ENCODE results near the gene CYP3A7. TPM values are rescaled to one million over a fixed set of nuclear protein-coding genes. Genes with fewer than 3 reads are reported as not detected.
"Not testable (repeated sequence)": the region's sequence is repeated elsewhere in the genome, so short reads cannot be mapped to it uniquely, and the experiment has no call there.

Gene CYP3A7
- total RNA-seq, 1 donor from 2014 or later, result not detected

DNA sequence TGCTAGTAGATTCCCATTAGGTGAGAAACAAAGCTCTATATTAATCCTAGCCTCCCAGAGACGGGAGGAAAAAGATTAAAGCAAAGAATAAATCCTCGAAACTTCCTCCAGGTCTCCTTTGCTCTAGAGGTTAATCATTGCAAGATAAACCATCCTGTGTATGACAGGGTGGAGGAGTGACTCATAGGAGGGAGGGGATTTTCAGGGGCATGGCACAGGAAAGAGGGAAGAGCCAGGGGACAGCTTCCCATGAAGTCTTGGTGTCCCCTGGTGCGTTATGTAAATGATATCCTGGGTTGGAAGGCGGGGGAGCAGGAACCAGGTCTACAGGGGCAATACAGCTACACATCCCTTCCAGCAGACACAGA lies 56.0 kb downstream of the CYP3A7 start:
- Mint-ChIP-seq H3K9me3 (no peaks in the 10 kb centered on the region), H3K27ac (no peak overlapping the region), H3K4me1 (peaks cover 11% of the 10 kb centered on the region), H3K4me3 (no peak overlapping the region), H3K36me3 (ENCODE audit: low read depth) (peaks cover 5% of the 10 kb centered on the region), H3K27me3 (no peaks in the 10 kb centered on the region)
- intact Hi-C loops (cut with micrococcal nuclease), result no loop called here
- DNase-seq, result no peak

- Mint-ChIP-seq H3K4me3 (no peak overlapping the region), H3K36me3 (ENCODE audit: low read depth) (no peaks in the 10 kb centered on the region), H3K9me3 (no peaks in the 10 kb centered on the region), H3K27me3 (no peaks in the 10 kb centered on the region), H3K27ac (no peak overlapping the region), H3K4me1 (peaks cover 11% of the 10 kb centered on the region)
- DNase-seq, result no peak
- intact Hi-C loops (cut with micrococcal nuclease), result no loop called here
These were observed 57.3 kb downstream of the CYP3A7 start for GRCh38 chr7:99677648-99678045.

DNA sequence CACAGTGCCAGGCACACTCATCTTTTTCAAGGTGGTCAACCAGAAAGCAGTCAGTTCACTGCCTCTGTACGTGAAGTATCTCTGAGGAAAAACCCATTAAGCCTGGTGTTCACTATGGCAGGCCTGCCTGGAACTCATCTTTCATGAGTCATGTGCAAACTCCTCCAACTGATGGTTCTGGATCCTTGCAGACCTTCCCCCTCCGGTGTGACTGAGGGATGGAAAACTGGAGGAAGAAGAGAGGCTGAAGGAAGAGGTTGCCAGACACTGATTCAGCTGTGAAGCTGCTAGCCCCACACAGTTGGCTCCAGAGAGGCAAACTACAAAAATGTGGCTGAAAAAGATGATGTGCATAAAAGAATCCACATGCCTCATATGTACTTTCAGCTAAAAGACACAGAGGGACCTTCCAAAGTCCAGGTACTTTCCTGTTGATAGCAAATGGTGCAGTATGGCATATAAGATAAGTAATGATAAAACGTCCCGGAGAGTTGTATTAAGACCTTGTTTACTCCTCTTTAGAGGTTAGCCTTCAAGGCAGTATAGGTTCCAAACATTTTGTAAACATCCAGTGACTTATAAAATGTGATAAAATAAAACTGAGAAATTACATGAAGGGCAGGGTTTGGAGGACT lies 57.9 kb downstream of the CYP3A7 start:
- no peak overlapping the region for H3K4me3 Mint-ChIP-seq
- peaks cover 11% of the 10 kb centered on the region for H3K4me1 Mint-ChIP-seq
- H3K9me3 Mint-ChIP-seq, result no peaks in the 10 kb centered on the region
- no peak overlapping the region for H3K27ac Mint-ChIP-seq
- H3K36me3 Mint-ChIP-seq (ENCODE audit: low read depth), result no peaks in the 10 kb centered on the region
- no peaks in the 10 kb centered on the region for H3K27me3 Mint-ChIP-seq
- intact Hi-C loops (cut with micrococcal nuclease), result no loop called here
- DNase-seq, result no peak

- H3K27ac Mint-ChIP-seq, result peak overlapping the region; percentile 77
- H3K4me1 Mint-ChIP-seq, result peaks cover 11% of the 10 kb centered on the region
- H3K4me3 Mint-ChIP-seq, result peak overlapping the region; percentile 15
These were observed 59.8 kb downstream of the CYP3A7 start for GRCh38 chr7:99674995-99675742.

DNA sequence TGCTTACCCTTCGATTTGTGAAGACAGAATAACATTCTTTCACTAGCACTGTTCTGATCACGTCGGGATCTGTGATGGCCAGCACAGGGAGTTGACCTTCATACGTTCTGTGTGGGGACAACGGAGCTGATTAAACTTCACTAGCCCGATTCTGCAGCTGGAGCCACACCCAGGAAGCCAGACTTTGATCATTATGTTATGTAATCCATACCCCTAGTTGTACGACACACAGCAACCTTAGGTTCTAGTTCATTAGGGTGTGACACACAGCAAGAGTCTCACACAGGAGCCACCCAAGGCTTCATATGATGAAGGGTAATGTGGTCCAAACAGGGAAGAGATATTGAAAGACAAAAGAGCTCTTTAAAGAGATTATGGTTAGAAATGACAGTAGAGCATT lies 62.4 kb downstream of the CYP3A7 start:
- Mint-ChIP-seq H3K27me3 (no peaks in the 10 kb centered on the region), H3K27ac (no peak overlapping the region), H3K4me1 (peaks cover 9% of the 10 kb centered on the region), H3K4me3 (no peak overlapping the region), H3K36me3 (ENCODE audit: low read depth) (peaks cover 2% of the 10 kb centered on the region), H3K9me3 (no peaks in the 10 kb centered on the region)
- DNase-seq, result no peak
- intact Hi-C loops (cut with micrococcal nuclease), result no loop called here

More at GRCh38 chr7:99674995-99675742, 59.8 kb downstream of the CYP3A7 start:
- intact Hi-C loops (cut with micrococcal nuclease), result no loop called here
- Mint-ChIP-seq H3K9me3 (no peaks in the 10 kb centered on the region), H3K27me3 (no peaks in the 10 kb centered on the region), H3K36me3 (ENCODE audit: low read depth) (peaks cover 2% of the 10 kb centered on the region)
- DNase-seq, result peak; percentile 60

GRCh38 chr7:99669782-99670181 lies 65.2 kb downstream of the CYP3A7 start:
- intact Hi-C loops (cut with micrococcal nuclease), result no loop called here
- Mint-ChIP-seq H3K4me1 (peaks cover 8% of the 10 kb centered on the region), H3K27me3 (no peaks in the 10 kb centered on the region), H3K36me3 (ENCODE audit: low read depth) (peaks cover 9% of the 10 kb centered on the region), H3K4me3 (no peak overlapping the region), H3K9me3 (no peaks in the 10 kb centered on the region), H3K27ac (no peak overlapping the region)
- DNase-seq, result no peak

- no peaks in the 10 kb centered on the region for H3K27me3 Mint-ChIP-seq
- intact Hi-C loops (cut with micrococcal nuclease), result no loop called here
- H3K36me3 Mint-ChIP-seq (ENCODE audit: low read depth), result peaks cover 16% of the 10 kb centered on the region
- DNase-seq, result no peak
- no peaks in the 10 kb centered on the region for H3K9me3 Mint-ChIP-seq
- H3K4me3 Mint-ChIP-seq, result no peak overlapping the region
- no peak overlapping the region for H3K27ac Mint-ChIP-seq
- peaks cover 7% of the 10 kb centered on the region for H3K4me1 Mint-ChIP-seq
These were observed 66.5 kb downstream of the CYP3A7 start for GRCh38 chr7:99668541-99668940.

DNA sequence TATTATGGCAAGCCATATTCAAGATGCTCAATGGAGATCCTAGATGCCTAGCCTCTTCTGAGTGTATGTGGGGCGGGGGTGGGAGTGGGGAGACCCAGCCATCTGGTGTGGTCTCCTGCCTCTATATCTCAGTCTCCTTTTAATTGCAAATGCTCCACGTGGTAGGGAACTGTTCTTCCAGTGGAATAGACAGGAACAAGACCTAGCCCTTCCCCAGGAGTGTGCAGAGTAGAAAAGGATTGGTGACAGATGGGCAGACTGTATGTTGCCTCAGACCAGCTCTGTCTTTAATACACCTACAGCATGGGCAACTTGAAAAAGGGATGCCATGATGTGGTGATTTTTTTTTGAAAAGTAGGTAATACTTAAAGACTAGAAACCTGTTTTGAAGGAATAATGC lies 67.8 kb downstream of the CYP3A7 start:
- H3K36me3 Mint-ChIP-seq (ENCODE audit: low read depth), result peaks cover 21% of the 10 kb centered on the region
- no peak overlapping the region for H3K27ac Mint-ChIP-seq
- intact Hi-C loops (cut with micrococcal nuclease), result no loop called here
- H3K4me1 Mint-ChIP-seq, result peaks cover 7% of the 10 kb centered on the region
- H3K9me3 Mint-ChIP-seq, result no peaks in the 10 kb centered on the region
- no peaks in the 10 kb centered on the region for H3K27me3 Mint-ChIP-seq
- no peak for DNase-seq
- H3K4me3 Mint-ChIP-seq, result no peak overlapping the region

DNA sequence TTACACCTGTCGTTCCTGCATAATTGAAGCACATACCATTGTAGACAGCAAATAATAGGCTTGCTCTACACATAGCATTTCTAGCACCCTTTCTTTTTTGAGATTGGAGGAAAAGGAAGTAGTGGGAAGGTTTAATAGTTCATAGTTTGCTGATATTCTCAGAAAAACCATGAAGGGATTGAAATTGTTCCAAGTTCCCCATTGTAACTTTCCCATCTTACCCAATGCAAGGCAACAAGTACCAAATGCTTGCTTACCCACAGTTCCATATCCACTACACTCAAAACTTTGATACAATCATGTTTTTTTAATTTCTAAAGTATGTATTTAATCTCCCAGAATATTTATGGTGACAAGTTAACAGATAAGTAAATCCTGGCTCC lies 69.0 kb downstream of the CYP3A7 start:
- H3K36me3 Mint-ChIP-seq (ENCODE audit: low read depth), result peaks cover 26% of the 10 kb centered on the region
- DNase-seq, result no peak
- peaks cover 7% of the 10 kb centered on the region for H3K4me1 Mint-ChIP-seq

DNA sequence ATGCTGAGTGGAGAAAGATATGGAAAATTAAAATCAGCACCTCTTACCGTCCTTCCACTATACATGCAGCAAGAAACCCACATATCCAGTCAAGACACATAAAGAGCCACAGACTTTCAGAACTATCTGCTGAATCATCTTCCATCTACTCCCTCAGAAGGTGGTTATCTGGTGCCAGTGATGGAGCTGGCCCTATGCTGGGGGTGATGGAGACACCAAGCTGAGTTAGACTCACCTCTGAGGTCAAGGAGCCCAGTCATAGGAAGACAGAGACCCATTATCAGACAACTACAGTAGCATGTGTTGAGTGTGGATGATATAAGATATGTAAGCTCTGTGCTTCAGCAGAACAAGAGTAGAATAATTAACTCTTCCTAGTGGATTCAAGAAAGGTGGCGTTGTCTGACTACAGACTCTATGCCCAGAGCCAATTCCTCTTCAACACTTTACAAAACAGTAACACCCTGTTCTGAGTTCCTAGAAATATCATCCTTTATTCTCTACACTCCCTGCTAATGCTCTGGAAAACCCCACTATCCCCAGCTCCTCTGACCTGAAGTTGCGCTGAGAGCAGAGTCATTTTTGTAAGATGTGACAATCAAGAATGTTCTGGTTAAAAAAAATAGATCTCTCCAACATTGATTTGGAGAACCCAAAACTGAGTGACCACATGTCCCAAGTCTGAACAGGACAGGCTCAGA lies 69.5 kb downstream of the CYP3A7 start:
- H3K27me3 Mint-ChIP-seq, result no peaks in the 10 kb centered on the region
- intact Hi-C loops (cut with micrococcal nuclease), result no loop called here
- no peaks in the 10 kb centered on the region for H3K9me3 Mint-ChIP-seq
- peaks cover 7% of the 10 kb centered on the region for H3K4me1 Mint-ChIP-seq
- no peak for DNase-seq
- no peak overlapping the region for H3K27ac Mint-ChIP-seq
- H3K36me3 Mint-ChIP-seq (ENCODE audit: low read depth), result peaks cover 27% of the 10 kb centered on the region
- H3K4me3 Mint-ChIP-seq, result no peak overlapping the region

More for the DNA sequence above, 69.0 kb downstream of the CYP3A7 start:
- Mint-ChIP-seq H3K27me3 (no peaks in the 10 kb centered on the region), H3K27ac (no peak overlapping the region), H3K4me3 (no peak overlapping the region), H3K9me3 (no peaks in the 10 kb centered on the region)
- intact Hi-C loops (cut with micrococcal nuclease), result no loop called here

GRCh38 chr7:99657879-99658278 lies 77.1 kb downstream of the CYP3A7 start:
- H3K27me3 Mint-ChIP-seq; H3K4me3 Mint-ChIP-seq; H3K9me3 Mint-ChIP-seq; intact Hi-C loops (cut with micrococcal nuclease); H3K27ac Mint-ChIP-seq; H3K4me1 Mint-ChIP-seq; DNase-seq: not testable (repeated sequence)
- peaks cover 26% of the 10 kb centered on the region for H3K36me3 Mint-ChIP-seq (ENCODE audit: low read depth)

Other genes starting within 250 kb of the CYP3A7 start
- 38.1 and 38.7 TPM in 2 replicates for gene ZNF394, start 234.9 kb downstream of the CYP3A7 start, total RNA-seq
- gene ZKSCAN5, start 230.5 kb downstream of the CYP3A7 start, total RNA-seq, result 7.2 TPM in 2 replicates
- 4.7 and 5.8 TPM in 2 replicates for gene FAM200A, start 183.1 kb downstream of the CYP3A7 start, total RNA-seq
- gene ZNF655, start 176.6 kb downstream of the CYP3A7 start, total RNA-seq, result 76.2 and 76.4 TPM in 2 replicates
- 0.50 and 0.61 TPM in 2 replicates for gene TMEM225B, start 136.9 kb downstream of the CYP3A7 start, total RNA-seq
- 29.4 and 30.0 TPM in 2 replicates for gene ZSCAN25, start 118.2 kb downstream of the CYP3A7 start, total RNA-seq
- not detected in 2 replicates for gene CYP3A5, start 55.2 kb downstream of the CYP3A7 start, total RNA-seq
- not detected in 2 replicates for gene CYP3A4, start 49.0 kb upstream of the CYP3A7 start, total RNA-seq
- not detected in 2 replicates for gene CYP3A43, start 92.8 kb upstream of the CYP3A7 start, total RNA-seq
- gene OR2AE1, start 141.8 kb upstream of the CYP3A7 start, total RNA-seq, result 0.19 and 0.33 TPM in 2 replicates
- gene TRIM4, start 184.3 kb upstream of the CYP3A7 start, total RNA-seq, result 22.3 and 24.0 TPM in 2 replicates
- 0.36 TPM in 1 of 2 replicates, not detected in the other for gene GJC3, start 194.4 kb upstream of the CYP3A7 start, total RNA-seq
- not detected in 2 replicates for gene AZGP1, start 240.8 kb upstream of the CYP3A7 start, total RNA-seq

All from activated CD4-positive, alpha-beta T cell treated with anti-CD3 and anti-CD28 coated beads, Interleukin-2, amount 10 ng/mL, durations not matched to agents 24 days and 14 days (primary cell).